Thyroid gland (tissue), 4 donors: ENCODE results near the gene NOS2.

Experiments used
- CTCF ChIP-seq, 6 experiments: fragments of 200-600 bp in 3 of 6; fragments of 450-650 bp in 3 of 6; sonication (generic) in 3 of 6; IDR thresholded peaks; one replicate each; pipeline ENCODE4 v1.5.1; 2016 to 2019; ENCODE audit warnings: antibody characterized with exemption in 6 of 6, mild to moderate bottlenecking in 2 of 6, inconsistent platforms in 1 of 6, moderate library complexity in 1 of 6
- POLR2A ChIP-seq, 2 donors: fragments of 450-650 bp; IDR thresholded peaks; one replicate each; pipeline ENCODE4 v1.6.1; 2017; ENCODE audit warnings: antibody characterized with exemption in 2 of 2, mild to moderate bottlenecking in 2 of 2, moderate library complexity in 1 of 2

GRCh38 chr17:27807567-27808470, 7.5 kb upstream of the NOS2 start:
- TF ChIP-seq CTCF (IDR thresholded peaks at IDR 0.05) = no peak
- no peak for TF ChIP-seq POLR2A (IDR thresholded peaks at IDR 0.05)
